K562 (cell line): ENCODE data around the gene ACTL7B.

Experiments used
- EP300 ChIP-seq: IDR thresholded peaks from 2 replicates; pipeline ENCODE4 v1.6.1; 2012; ENCODE audit warnings: low read length, improper control_type of control experiment
- EZH2 ChIP-seq: IDR thresholded peaks from 2 replicates; pipeline ENCODE4 v1.6.1; 2012; ENCODE audit warnings: low read depth, mild to moderate bottlenecking, inconsistent platforms, low read length, borderline replicate concordance
- TF ChIP-seq, protein P1 (sequence below), 3 experiments: IDR thresholded peaks in 2 of 3; conservative IDR thresholded peaks in 1 of 3; 2 replicates each; pipeline ENCODE4 v1.5.1; 2011 to 2012; ENCODE audit warnings: low read length in 3 of 3, mild to moderate bottlenecking in 3 of 3, control low read depth in 2 of 3, improper control_type of control experiment in 1 of 3, inconsistent platforms in 1 of 3, low read depth in 1 of 3, mixed read lengths in 1 of 3, moderate library complexity in 1 of 3; ENCODE audit not compliant: insufficient read depth in 2 of 3

DNA sequence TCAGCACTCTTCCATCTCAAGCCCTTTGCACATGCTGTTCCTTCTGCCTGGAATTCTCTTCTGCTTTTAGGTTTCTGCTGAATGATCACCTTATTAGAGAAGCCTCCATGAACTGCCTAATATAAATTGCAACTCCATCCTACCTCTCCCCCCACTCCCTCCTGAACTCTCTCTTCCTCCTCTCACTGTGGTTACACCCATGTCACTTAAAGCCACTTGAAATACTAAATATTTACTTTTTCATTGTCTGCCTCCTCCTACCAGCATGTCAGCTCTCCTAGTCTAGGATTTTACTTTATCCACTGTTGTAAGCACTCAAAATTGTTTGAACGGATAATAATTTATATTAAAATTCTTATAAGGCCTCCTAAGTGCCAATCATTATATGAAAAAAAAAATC lies 43.8 kb downstream of the ACTL7B start:
- TF ChIP-seq EP300: no peak
- TF ChIP-seq EZH2: no peak
- TF ChIP-seq, protein P1, sequence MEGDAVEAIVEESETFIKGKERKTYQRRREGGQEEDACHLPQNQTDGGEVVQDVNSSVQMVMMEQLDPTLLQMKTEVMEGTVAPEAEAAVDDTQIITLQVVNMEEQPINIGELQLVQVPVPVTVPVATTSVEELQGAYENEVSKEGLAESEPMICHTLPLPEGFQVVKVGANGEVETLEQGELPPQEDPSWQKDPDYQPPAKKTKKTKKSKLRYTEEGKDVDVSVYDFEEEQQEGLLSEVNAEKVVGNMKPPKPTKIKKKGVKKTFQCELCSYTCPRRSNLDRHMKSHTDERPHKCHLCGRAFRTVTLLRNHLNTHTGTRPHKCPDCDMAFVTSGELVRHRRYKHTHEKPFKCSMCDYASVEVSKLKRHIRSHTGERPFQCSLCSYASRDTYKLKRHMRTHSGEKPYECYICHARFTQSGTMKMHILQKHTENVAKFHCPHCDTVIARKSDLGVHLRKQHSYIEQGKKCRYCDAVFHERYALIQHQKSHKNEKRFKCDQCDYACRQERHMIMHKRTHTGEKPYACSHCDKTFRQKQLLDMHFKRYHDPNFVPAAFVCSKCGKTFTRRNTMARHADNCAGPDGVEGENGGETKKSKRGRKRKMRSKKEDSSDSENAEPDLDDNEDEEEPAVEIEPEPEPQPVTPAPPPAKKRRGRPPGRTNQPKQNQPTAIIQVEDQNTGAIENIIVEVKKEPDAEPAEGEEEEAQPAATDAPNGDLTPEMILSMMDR (IDR thresholded peaks at IDR 0.05 in 2 of 3, conservative IDR thresholded peaks at IDR 0.05 in 1 of 3; ENCODE audit: insufficient read depth in 2 of 3, low read depth in 1 of 3, low read length in 3 of 3): no peak
